HCT116 (cell line): ENCODE measurements around the gene RBFOX2.

Experiments
- CTCF ChIP-seq, 3 experiments: fragments of 200-600 bp in 1 of 3; sonication (generic) in 1 of 3; IDR thresholded peaks in 2 of 3; conservative IDR thresholded peaks in 1 of 3; 2 replicates each; pipeline ENCODE4 v1.5.1; 2012 to 2017; ENCODE audit warnings: low read depth in 2 of 3, low read length in 2 of 3, antibody characterized with exemption in 1 of 3, borderline replicate concordance in 1 of 3, control low read depth in 1 of 3, mild to moderate bottlenecking in 1 of 3, mixed read lengths in 1 of 3, mixed run types in 1 of 3, moderate library complexity in 1 of 3; ENCODE audit not compliant: insufficient read depth in 1 of 3
- EZH2phosphoT487 ChIP-seq: fragments of 200-600 bp; IDR thresholded peaks from 2 replicates; pipeline ENCODE4 v1.6.1; 2018; ENCODE audit warnings: antibody characterized with exemption, borderline replicate concordance
- FOSL1 ChIP-seq: IDR thresholded peaks from 2 replicates; pipeline ENCODE4 v1.6.1; 2012; ENCODE audit warnings: low read depth
- MAX ChIP-seq: IDR thresholded peaks from 2 replicates; pipeline ENCODE4 v1.6.1; 2012
- POLR2A ChIP-seq: IDR thresholded peaks from 2 replicates; pipeline ENCODE4 v1.7.0; 2011; ENCODE audit warnings: borderline replicate concordance; ENCODE audit not compliant: insufficient read depth, insufficient read length; ENCODE audit errors: extremely low read depth
- REST ChIP-seq: IDR thresholded peaks from 2 replicates; pipeline ENCODE4 v1.6.1; 2012; ENCODE audit warnings: low read depth
- ZBTB33 ChIP-seq: IDR thresholded peaks from 2 replicates; pipeline ENCODE4 v1.6.1; 2011; ENCODE audit warnings: mild to moderate bottlenecking, low read length, moderate library complexity; ENCODE audit not compliant: insufficient replicate concordance; ENCODE audit errors: extremely low read depth

GRCh38 chr22:35904752-35905151 lies 123.9 kb downstream of the RBFOX2 start:
- TF ChIP-seq CTCF (IDR thresholded peaks at IDR 0.05 in 2 of 3, conservative IDR thresholded peaks at IDR 0.05 in 1 of 3; ENCODE audit: borderline replicate concordance in 1 of 3, insufficient read depth in 1 of 3, low read depth in 2 of 3, low read length in 2 of 3) (no peak), ZBTB33 (no peak), FOSL1 (no peak), POLR2A (no peak), REST (no peak), EZH2phosphoT487 (no peak), MAX (no peak)
